OCI-M2 (cell line): ENCODE results near the gene BNIP3.

Experiments used
- DNase-seq: peaks from one replicate; lab custom pipeline; 2025; ENCODE audit not compliant: unreplicated experiment; lab: John Stamatoyannopoulos, UW

BNIP3 gene

GRCh38 chr10:131978851-131979250, 2.9 kb downstream of the BNIP3 start:
- DNase-seq: no peak

- DNase-seq: no peak
Observed at GRCh38 chr10:131978366-131978765, 3.4 kb downstream of the BNIP3 start.

GRCh38 chr10:131977323-131978096, 4.2 kb downstream of the BNIP3 start:
- DNase-seq: no peak

GRCh38 chr10:131975796-131976195, 5.9 kb downstream of the BNIP3 start:
- DNase-seq: no peak

- DNase-seq: no peak
Observed at GRCh38 chr10:131975003-131975402, 6.7 kb downstream of the BNIP3 start.

GRCh38 chr10:131974034-131974817, 7.5 kb downstream of the BNIP3 start:
- no peak for DNase-seq

- DNase-seq: no peak
Observed at GRCh38 chr10:131973160-131973951, 8.4 kb downstream of the BNIP3 start.

GRCh38 chr10:131972474-131973071, 9.2 kb downstream of the BNIP3 start:
- DNase-seq: no peak

- no peak for DNase-seq
Observed at GRCh38 chr10:131971591-131971990, 10.1 kb downstream of the BNIP3 start.

GRCh38 chr10:131970946-131971345, 10.8 kb downstream of the BNIP3 start:
- DNase-seq: no peak

- DNase-seq: no peak
Observed at GRCh38 chr10:131968949-131969348, 12.8 kb downstream of the BNIP3 start.

GRCh38 chr10:131964298-131964697, 17.4 kb downstream of the BNIP3 start:
- DNase-seq: no peak

GRCh38 chr10:131963811-131964210, 17.9 kb downstream of the BNIP3 start:
- no peak for DNase-seq

GRCh38 chr10:131963350-131963749, 18.4 kb downstream of the BNIP3 start:
- DNase-seq: no peak

- no peak for DNase-seq
Observed at GRCh38 chr10:131961777-131962662, 19.7 kb downstream of the BNIP3 start.

- no peak for DNase-seq
Observed at GRCh38 chr10:131961047-131961776, 20.5 kb downstream of the BNIP3 start.

GRCh38 chr10:131960631-131961046, 21.1 kb downstream of the BNIP3 start:
- DNase-seq: no peak

GRCh38 chr10:131959841-131960240, 21.9 kb downstream of the BNIP3 start:
- no peak for DNase-seq

- DNase-seq: no peak
Observed at GRCh38 chr10:131955591-131956340, 26.0 kb downstream of the BNIP3 start.
